ENCODE results near the gene CCNB1.
"Not testable (repeated sequence)": the region's sequence is repeated elsewhere in the genome, so short reads cannot be mapped to it uniquely, and the experiment has no call there.

The CCNB1 gene

GRCh38 chr5:69181659-69182293, 14.8 kb downstream of the CCNB1 start:
- H3K27ac ChIP-seq (ENCODE audit: low read depth, low read length, severe bottlenecking); H3K4me1 ChIP-seq (ENCODE audit: control insufficient read depth, insufficient read depth, low read length, poor library complexity, severe bottlenecking); H3K4me3 ChIP-seq (ENCODE audit: extremely low read depth, insufficient read depth, low read length, poor library complexity, severe bottlenecking); H3K9me3 ChIP-seq (ENCODE audit: control insufficient read depth, low read length); H3K36me3 ChIP-seq (ENCODE audit: control insufficient read depth, insufficient read depth, low read length): not testable (repeated sequence)
- 90 to 91% methylated on average over 13 of the region's 15 CpGs for WGBS, 2 experiments (ENCODE audit: insufficient coverage in 2 of 2)

DNA sequence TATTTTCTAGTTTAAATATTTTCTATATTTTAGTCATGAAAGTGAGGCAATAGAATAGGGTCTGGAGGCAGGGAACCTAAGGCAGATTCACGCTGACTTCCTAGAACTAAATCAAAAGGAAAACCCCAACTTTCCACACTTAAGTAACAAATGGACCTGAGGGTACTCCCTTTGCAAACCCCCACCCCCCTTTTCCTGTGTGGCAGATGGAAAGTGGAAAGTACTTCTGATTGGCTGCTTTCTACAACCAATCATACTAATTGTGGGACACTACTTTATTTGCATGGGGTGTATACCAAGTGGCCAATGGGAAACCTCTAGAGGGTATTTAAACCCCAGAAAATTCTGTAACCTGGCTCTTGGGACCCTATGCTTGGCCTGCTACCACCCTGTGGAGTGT, 17.7 kb downstream of the CCNB1 start:
- Histone ChIP-seq H3K27ac (ENCODE audit: low read depth, low read length, severe bottlenecking) (no peak overlapping the region), H3K4me1 (ENCODE audit: control insufficient read depth, insufficient read depth, low read length, poor library complexity, severe bottlenecking) (no peaks in the 10 kb centered on the region), H3K4me3 (ENCODE audit: extremely low read depth, insufficient read depth, low read length, poor library complexity, severe bottlenecking) (no peak overlapping the region), H3K36me3 (ENCODE audit: control insufficient read depth, insufficient read depth, low read length) (no peaks in the 10 kb centered on the region), H3K9me3 (ENCODE audit: control insufficient read depth, low read length) (no peaks in the 10 kb centered on the region)
- WGBS, 2 experiments (ENCODE audit: insufficient coverage in 2 of 2), result no CpG with 5 or more reads among the region's 1 CpG

DNA sequence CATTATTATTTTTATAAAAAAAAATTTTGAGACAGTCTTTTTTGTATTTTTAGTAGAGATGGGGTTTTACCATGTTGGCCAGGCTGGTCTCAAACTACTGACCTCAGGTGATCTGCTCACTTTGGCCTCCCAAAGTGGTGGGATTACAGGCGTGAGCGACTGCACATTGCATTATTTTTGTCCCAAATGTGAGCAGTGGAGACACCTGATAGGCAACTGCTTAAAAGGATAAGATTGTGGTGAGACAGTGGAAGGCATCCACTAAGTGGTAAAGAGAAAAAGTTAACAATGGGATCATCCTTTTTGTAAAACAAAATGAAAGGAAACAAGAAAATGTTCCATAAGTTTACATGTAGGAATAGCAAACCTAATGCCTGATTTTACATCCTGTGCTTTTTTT, 20.4 kb downstream of the CCNB1 start:
- Histone ChIP-seq H3K36me3 (ENCODE audit: control insufficient read depth, insufficient read depth, low read length) (peaks cover 6% of the 10 kb centered on the region), H3K9me3 (ENCODE audit: control insufficient read depth, low read length) (no peaks in the 10 kb centered on the region), H3K27ac (ENCODE audit: low read depth, low read length, severe bottlenecking) (no peak overlapping the region), H3K4me1 (ENCODE audit: control insufficient read depth, insufficient read depth, low read length, poor library complexity, severe bottlenecking) (no peaks in the 10 kb centered on the region), H3K4me3 (ENCODE audit: extremely low read depth, insufficient read depth, low read length, poor library complexity, severe bottlenecking) (no peak overlapping the region)
- 88 to 90% methylated on average over 2 of the region's 2 CpGs for WGBS, 2 experiments (ENCODE audit: insufficient coverage in 2 of 2)

DNA sequence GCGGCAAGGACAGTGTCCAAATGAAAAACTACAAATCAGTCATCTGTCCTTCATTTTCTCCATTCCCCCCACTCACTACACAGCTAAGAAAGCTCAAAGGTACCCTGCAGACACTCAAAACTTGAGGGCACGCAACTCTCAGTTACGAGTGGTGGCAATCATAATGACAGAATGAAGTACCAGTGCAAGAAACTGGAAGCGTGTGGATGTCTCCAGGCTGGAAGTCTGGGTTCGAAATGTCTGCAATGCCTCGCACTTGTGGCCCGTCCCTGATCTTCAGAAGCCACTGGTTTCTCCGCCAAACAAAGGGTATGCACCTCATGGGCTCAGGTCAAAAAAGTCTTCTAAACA, 21.8 kb downstream of the CCNB1 start:
- no peaks in the 10 kb centered on the region for H3K4me1 ChIP-seq (ENCODE audit: control insufficient read depth, insufficient read depth, low read length, poor library complexity, severe bottlenecking)
- peaks cover 16% of the 10 kb centered on the region for H3K36me3 ChIP-seq (ENCODE audit: control insufficient read depth, insufficient read depth, low read length)
- peak overlapping the region; percentile 99 for H3K27ac ChIP-seq (ENCODE audit: low read depth, low read length, severe bottlenecking)
- WGBS, 2 experiments (ENCODE audit: insufficient coverage in 2 of 2), result 24 to 31% methylated on average over 6 to 8 of the region's 8 CpGs
- H3K4me3 ChIP-seq (ENCODE audit: extremely low read depth, insufficient read depth, low read length, poor library complexity, severe bottlenecking), result peak overlapping the region; percentile 77
- H3K9me3 ChIP-seq (ENCODE audit: control insufficient read depth, low read length), result no peaks in the 10 kb centered on the region

GRCh38 chr5:69189162-69190086, 22.5 kb downstream of the CCNB1 start, which contains the start of gene CENPH:
Gene CENPH, plus strand, starts transcription at chr5:69189583. Its CDS starts 52 bp downstream, at chr5:69189635.
- Histone ChIP-seq H3K4me3 (ENCODE audit: extremely low read depth, insufficient read depth, low read length, poor library complexity, severe bottlenecking) (peak within 1 kb of the TSS; percentile 77), H3K27ac (ENCODE audit: low read depth, low read length, severe bottlenecking) (peak within 1 kb of the TSS; percentile 99), H3K4me1 (ENCODE audit: control insufficient read depth, insufficient read depth, low read length, poor library complexity, severe bottlenecking) (no peaks in the 10 kb centered on the region), H3K9me3 (ENCODE audit: control insufficient read depth, low read length) (no peaks in the 10 kb centered on the region), H3K36me3 (ENCODE audit: control insufficient read depth, insufficient read depth, low read length) (peaks cover 20% of the 10 kb centered on the region)
- WGBS, 2 experiments (ENCODE audit: insufficient coverage in 2 of 2), result 0% methylated on average over 32 to 33 of the region's 55 CpGs

DNA sequence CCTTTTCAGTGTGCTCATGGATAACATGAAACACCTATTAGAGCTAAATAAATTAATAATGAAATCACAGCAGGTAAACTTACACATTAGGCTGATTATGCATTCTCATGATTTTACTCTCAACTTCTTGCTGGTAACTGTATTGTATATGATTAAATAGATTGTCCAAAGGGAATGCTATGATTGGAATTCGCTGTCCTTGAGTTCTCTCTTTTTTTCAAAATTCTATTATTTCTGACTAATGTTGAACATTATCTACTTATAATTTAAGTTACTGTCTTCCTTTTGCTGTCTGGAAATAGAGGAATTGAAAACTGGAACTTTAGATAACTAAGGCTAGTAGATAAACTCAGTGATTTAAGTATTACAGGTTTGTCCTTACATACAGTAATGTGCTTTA, 35.5 kb downstream of the CCNB1 start:
- WGBS, 2 experiments (ENCODE audit: insufficient coverage in 2 of 2), result no CpG with 5 or more reads among the region's 1 CpG
- Histone ChIP-seq H3K9me3 (ENCODE audit: control insufficient read depth, low read length) (no peaks in the 10 kb centered on the region), H3K4me3 (ENCODE audit: extremely low read depth, insufficient read depth, low read length, poor library complexity, severe bottlenecking) (no peak overlapping the region), H3K36me3 (ENCODE audit: control insufficient read depth, insufficient read depth, low read length) (peaks cover 53% of the 10 kb centered on the region), H3K27ac (ENCODE audit: low read depth, low read length, severe bottlenecking) (no peak overlapping the region), H3K4me1 (ENCODE audit: control insufficient read depth, insufficient read depth, low read length, poor library complexity, severe bottlenecking) (no peaks in the 10 kb centered on the region)

DNA sequence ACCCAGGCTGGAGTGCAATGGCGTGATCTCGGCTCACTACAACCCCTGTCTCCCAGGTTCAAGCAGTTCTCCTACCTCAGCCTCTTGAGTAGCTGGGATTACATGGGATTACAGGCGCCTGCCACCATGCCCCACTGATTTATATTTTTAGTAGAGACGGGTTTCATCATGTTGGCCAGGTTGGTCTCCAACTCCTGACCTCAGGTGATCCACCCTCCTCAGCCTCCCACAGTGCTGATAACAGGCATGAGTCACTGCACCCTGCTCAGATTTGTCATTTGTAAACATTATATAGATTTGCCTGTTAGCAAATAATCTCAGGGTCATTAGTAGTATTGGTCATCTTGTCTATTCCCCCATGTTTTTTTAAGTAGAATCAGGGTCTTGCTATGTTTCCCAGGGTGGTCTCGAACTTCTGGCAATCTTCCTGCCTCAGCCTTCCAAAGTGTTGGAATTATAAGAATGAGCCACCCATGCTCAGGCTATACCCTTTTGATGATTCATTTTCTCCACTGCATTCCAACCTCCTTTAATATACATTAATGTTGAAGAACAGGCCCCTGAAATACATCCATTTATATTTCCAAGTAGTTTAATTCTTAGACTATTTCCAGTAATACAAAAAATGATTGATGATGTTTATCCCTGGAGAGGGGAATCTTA, 39.7 kb downstream of the CCNB1 start:
- WGBS, 2 experiments (ENCODE audit: insufficient coverage in 2 of 2), result 97 to 100% methylated on average over 3 to 5 of the region's 5 CpGs
- Histone ChIP-seq H3K27ac (ENCODE audit: low read depth, low read length, severe bottlenecking) (no peak overlapping the region), H3K4me3 (ENCODE audit: extremely low read depth, insufficient read depth, low read length, poor library complexity, severe bottlenecking) (no peak overlapping the region), H3K9me3 (ENCODE audit: control insufficient read depth, low read length) (no peaks in the 10 kb centered on the region), H3K4me1 (ENCODE audit: control insufficient read depth, insufficient read depth, low read length, poor library complexity, severe bottlenecking) (no peaks in the 10 kb centered on the region), H3K36me3 (ENCODE audit: control insufficient read depth, insufficient read depth, low read length) (peaks cover 52% of the 10 kb centered on the region)

- no CpG with 5 or more reads among the region's 2 CpGs for WGBS, 2 experiments (ENCODE audit: insufficient coverage in 2 of 2)
- Histone ChIP-seq H3K36me3 (ENCODE audit: control insufficient read depth, insufficient read depth, low read length) (peaks cover 47% of the 10 kb centered on the region), H3K4me1 (ENCODE audit: control insufficient read depth, insufficient read depth, low read length, poor library complexity, severe bottlenecking) (peaks cover 6% of the 10 kb centered on the region), H3K27ac (ENCODE audit: low read depth, low read length, severe bottlenecking) (no peak overlapping the region), H3K4me3 (ENCODE audit: extremely low read depth, insufficient read depth, low read length, poor library complexity, severe bottlenecking) (no peak overlapping the region), H3K9me3 (ENCODE audit: control insufficient read depth, low read length) (no peaks in the 10 kb centered on the region)
Observed at GRCh38 chr5:69209602-69210001, 42.7 kb downstream of the CCNB1 start.

DNA sequence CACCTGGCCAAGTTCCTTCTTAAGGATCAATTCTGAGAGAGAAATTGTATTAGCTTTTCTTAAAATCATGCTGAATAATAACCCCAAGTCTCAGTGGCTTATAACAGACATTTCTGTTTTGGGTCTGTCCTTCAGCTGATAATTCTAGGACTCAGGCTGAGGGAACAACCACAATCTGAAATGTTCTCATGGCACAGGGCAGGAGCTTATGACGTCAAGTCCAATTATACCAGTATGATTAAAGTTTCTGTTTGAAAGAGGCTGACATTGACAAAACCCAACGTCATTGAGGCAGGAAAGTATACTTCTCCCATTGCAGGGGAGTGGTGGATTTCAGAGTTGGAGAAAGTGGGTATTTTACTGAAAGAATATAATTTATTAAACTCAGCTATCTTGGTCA, 44.2 kb downstream of the CCNB1 start:
- Histone ChIP-seq H3K36me3 (ENCODE audit: control insufficient read depth, insufficient read depth, low read length) (peaks cover 40% of the 10 kb centered on the region), H3K4me3 (ENCODE audit: extremely low read depth, insufficient read depth, low read length, poor library complexity, severe bottlenecking) (no peak overlapping the region), H3K27ac (ENCODE audit: low read depth, low read length, severe bottlenecking) (no peak overlapping the region), H3K4me1 (ENCODE audit: control insufficient read depth, insufficient read depth, low read length, poor library complexity, severe bottlenecking) (peaks cover 6% of the 10 kb centered on the region), H3K9me3 (ENCODE audit: control insufficient read depth, low read length) (no peaks in the 10 kb centered on the region)
- WGBS, 2 experiments (ENCODE audit: insufficient coverage in 2 of 2), result 100% methylated on average over 1 to 2 of the region's 2 CpGs

DNA sequence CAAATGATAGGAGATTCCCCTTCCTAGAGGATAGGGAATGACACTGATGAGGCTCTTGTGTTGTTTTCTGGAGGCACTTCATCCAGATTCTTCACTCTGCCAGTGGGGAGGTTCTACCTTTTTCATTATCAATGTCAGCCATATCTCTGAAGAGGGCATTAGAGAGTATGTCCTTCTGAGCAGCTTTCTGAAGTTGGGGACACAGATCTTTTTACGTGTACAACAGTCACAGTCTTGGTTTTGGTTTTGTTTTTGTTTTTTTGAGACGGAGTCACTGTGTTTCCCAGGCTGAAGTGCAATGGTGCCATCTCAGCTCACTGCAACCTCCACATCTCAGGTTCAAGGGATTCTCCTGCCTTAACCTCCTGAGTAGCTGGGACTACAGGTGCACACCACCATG, 45.1 kb downstream of the CCNB1 start:
- H3K27ac ChIP-seq (ENCODE audit: low read depth, low read length, severe bottlenecking), result no peak overlapping the region
- H3K9me3 ChIP-seq (ENCODE audit: control insufficient read depth, low read length), result no peaks in the 10 kb centered on the region
- no peak overlapping the region for H3K4me3 ChIP-seq (ENCODE audit: extremely low read depth, insufficient read depth, low read length, poor library complexity, severe bottlenecking)
- peaks cover 34% of the 10 kb centered on the region for H3K36me3 ChIP-seq (ENCODE audit: control insufficient read depth, insufficient read depth, low read length)
- 100% methylated on average over 1 to 2 of the region's 2 CpGs for WGBS, 2 experiments (ENCODE audit: insufficient coverage in 2 of 2)
- peaks cover 6% of the 10 kb centered on the region for H3K4me1 ChIP-seq (ENCODE audit: control insufficient read depth, insufficient read depth, low read length, poor library complexity, severe bottlenecking)

Data from mesodermal cell (in vitro differentiated cells).